HG02970 (cell line): ENCODE data around the gene GAL.
"Not testable (repeated sequence)": the region's sequence is repeated elsewhere in the genome, so short reads cannot be mapped to it uniquely, and the experiment has no call there.

Experiments
- ATAC-seq: cut with Tn5 transposase; IDR thresholded peaks from one replicate; pipeline ENCODE4 v1.9.1; 2021; ENCODE audit warnings: mild to moderate bottlenecking, moderate library complexity, moderate number of reproducible peaks; ENCODE audit not compliant: unreplicated experiment, low FRiP score

GAL gene

GRCh38 chr11:68684385-68685356 is at the start of gene GAL:
Gene GAL, plus strand, starts transcription at chr11:68684544. Its CDS starts 380 bp downstream, at chr11:68684924.
- no peak for ATAC-seq

- ATAC-seq = not testable (repeated sequence)
Measured at GRCh38 chr11:68634606-68635005, 49.7 kb upstream of the GAL start.

GRCh38 chr11:68635172-68635571 is 49.2 kb upstream of the GAL start:
- ATAC-seq = not testable (repeated sequence)

- ATAC-seq = not testable (repeated sequence)
Measured at GRCh38 chr11:68635883-68636282, 48.5 kb upstream of the GAL start.

GRCh38 chr11:68639322-68639721 is 45.0 kb upstream of the GAL start:
- not testable (repeated sequence) for ATAC-seq

- ATAC-seq = no peak
Measured at GRCh38 chr11:68641880-68642279, 42.5 kb upstream of the GAL start.

- ATAC-seq = no peak
Measured at GRCh38 chr11:68643585-68643984, 40.8 kb upstream of the GAL start.

- no peak for ATAC-seq
Measured at GRCh38 chr11:68646832-68647231, 37.5 kb upstream of the GAL start.

GRCh38 chr11:68649851-68650555 is 34.3 kb upstream of the GAL start:
- ATAC-seq = no peak

GRCh38 chr11:68650801-68651200 is 33.5 kb upstream of the GAL start:
- no peak for ATAC-seq

- ATAC-seq = no peak
Measured at GRCh38 chr11:68651208-68651984, 32.9 kb upstream of the GAL start.

GRCh38 chr11:68651985-68652682 is 32.2 kb upstream of the GAL start:
- no peak for ATAC-seq

GRCh38 chr11:68652683-68653156 is 31.6 kb upstream of the GAL start:
- no peak for ATAC-seq

- ATAC-seq = no peak
Measured at GRCh38 chr11:68653486-68654430, 30.6 kb upstream of the GAL start.

- no peak for ATAC-seq
Measured at GRCh38 chr11:68654978-68655377, 29.4 kb upstream of the GAL start.

GRCh38 chr11:68655406-68655805 is 28.9 kb upstream of the GAL start:
- ATAC-seq = no peak

GRCh38 chr11:68655806-68656205 is 28.5 kb upstream of the GAL start:
- no peak for ATAC-seq

- ATAC-seq = no peak
Measured at GRCh38 chr11:68657021-68657780, 27.1 kb upstream of the GAL start.
